LoVo (cell line): ENCODE results near the gene MRPL54.

Experiments used
- DNase-seq: peaks from one replicate; pipeline ENCODE4 v3.0.0-alpha.2; 2016; ENCODE audit warnings: low spot score

MRPL54 gene

DNA sequence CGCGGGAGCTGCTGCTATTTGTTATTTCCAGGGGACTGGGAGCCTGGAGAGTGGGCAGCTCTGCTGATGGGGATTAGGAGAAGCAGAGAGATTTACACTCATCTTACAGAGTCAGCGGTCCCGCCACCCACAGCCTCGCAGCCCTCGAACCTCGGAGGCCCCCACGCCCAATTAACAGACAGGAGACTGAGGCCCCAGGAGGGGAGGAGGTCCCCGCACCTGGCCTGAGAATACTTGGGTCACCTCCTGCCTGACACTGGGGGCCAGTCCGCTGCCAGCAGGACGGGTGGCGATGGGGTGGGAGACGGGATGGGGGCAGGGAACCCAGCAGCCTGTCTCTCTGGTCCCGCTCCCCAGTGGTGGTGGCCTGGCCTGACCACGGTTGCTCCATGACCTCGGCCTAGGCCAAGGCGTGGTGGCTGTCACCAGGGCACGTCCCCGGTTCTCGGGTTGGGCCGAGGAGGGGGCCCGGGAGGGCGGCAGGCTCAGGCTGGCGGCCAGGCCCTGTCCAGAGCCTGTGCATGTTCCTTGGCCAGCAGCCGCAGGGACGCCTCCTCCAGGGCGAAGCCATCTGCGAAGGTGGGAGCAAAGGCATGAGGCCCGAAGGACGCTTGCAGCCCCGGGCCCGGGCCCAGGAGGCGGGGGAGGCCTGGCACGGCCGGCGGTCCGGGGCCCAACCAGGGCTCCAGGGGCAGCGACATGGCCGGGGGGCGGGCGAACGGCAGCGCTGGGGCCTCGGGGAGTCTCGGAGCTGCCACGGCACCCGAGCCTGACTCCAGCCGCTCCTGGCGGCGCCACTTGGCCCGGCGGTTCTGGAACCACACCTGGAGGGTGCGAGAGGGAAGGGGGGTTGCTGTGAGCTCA, 7.9 kb downstream of the MRPL54 start:
- DNase-seq: no peak

- no peak for DNase-seq
Observed at GRCh38 chr19:3771000-3771905, 8.8 kb downstream of the MRPL54 start.

DNA sequence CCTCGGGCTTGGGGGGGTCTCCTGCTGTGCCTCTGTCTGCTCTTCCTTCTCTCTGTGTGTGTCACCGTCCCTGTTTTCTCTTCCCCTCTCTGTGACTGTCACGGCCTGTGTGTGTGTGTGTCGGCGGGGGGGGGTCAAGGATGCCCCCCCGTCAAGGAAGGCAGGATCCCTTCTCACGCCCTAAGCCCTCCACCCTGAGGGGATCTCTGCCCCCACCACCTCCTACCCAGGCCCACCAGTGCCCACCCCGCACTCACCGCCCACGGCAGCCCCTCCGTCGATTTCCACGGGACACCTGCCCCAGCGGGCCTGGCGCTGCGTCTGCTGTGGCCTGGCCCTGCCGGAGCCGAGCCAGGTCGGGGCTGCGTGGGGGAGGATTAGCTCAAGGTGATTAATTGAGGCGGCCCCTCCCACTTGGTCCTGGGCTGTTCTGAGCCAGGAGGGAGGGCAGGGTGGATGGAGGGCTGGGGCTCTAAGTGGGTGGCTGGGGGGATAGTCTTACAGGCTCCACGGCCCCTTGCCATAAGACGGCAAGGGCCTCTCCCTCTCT, 9.5 kb downstream of the MRPL54 start, which contains the start of gene RAX2:
RAX2 (minus strand) TSS at position 323 of the 550 bp plus-strand sequence. CDS start 486 bp downstream, outside the sequence.
- no peak for DNase-seq

GRCh38 chr19:3773814-3774515, 11.5 kb downstream of the MRPL54 start:
- DNase-seq: no peak

DNA sequence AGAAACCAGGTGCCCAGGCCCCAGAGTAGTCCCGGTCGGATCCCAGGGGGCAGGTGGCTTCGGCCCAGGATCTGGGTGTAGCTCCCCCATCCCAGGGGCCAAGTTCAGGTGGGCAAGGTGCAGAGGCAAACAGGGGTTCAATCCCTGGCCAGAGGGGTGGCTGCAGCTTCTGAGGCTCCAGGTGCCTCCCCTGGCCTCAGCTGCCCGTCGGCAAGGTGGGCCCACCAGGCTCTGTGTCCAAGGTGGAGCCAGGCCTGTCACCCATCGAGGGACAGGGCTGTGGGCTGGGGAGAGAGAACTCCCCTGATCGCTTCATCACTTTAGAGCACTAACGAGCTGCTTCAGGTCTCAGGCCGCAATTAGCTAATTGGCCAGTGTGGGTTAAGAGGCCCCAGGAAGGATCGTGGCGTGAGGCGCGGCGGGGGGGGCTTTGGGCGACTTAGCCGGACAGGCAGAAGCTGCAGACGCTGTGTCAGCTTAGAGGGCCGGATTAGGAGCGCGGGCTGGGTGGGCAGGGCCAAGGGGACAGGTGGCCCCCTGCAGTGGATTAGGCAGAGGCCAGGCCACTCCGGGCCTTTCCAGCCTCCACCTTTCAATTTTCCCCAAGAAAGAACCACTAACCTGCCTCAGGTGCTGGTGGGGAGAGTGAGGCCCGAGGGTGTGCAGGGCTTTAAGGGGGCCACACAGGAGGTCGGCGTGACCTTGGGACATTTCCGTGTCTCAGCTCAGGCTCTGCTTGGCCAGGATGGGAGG, 12.3 kb downstream of the MRPL54 start:
- DNase-seq: no peak

DNA sequence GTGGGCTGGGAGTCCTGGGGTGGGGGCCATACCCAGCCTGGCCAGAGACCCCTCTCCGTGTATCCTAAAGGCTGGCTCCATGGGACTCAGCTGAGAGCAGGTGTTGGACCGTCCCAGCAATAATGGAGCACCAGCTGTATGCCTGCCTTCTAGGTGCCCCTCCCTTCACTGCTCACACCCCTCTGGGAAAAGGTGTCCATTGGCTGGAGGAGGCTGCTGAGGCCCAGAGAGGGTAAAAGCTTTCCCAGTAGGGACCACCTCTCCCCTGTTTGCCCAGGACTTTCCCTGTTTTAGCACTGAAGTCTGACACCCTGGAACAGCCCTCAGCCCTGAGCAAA, 12.9 kb downstream of the MRPL54 start:
- DNase-seq: no peak

DNA sequence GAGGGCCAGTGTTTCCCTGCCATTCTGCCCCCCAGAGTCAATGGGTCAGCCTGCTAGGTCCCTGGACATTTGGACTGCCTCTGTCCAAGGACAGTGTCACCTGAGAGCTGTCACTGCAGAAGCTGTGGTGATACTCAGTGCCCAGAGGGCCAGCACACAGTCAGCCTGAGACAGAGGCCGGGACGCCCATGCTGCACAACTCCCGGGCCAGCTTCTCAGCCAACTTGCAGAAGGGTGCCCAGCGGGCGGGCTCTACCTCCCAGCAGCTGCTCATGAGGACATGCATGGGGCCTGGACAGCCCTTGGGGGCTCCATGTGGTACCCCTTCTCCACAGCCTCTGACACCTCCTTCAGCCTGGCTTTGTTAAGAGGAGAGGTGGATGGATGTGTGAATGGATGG, 13.3 kb downstream of the MRPL54 start:
- no peak for DNase-seq

- no peak for DNase-seq
Observed at GRCh38 chr19:3776479-3777040, 14.1 kb downstream of the MRPL54 start.

GRCh38 chr19:3778104-3778867, 15.8 kb downstream of the MRPL54 start:
- DNase-seq: no peak

GRCh38 chr19:3778899-3779723, 16.6 kb downstream of the MRPL54 start:
- DNase-seq: no peak

DNA sequence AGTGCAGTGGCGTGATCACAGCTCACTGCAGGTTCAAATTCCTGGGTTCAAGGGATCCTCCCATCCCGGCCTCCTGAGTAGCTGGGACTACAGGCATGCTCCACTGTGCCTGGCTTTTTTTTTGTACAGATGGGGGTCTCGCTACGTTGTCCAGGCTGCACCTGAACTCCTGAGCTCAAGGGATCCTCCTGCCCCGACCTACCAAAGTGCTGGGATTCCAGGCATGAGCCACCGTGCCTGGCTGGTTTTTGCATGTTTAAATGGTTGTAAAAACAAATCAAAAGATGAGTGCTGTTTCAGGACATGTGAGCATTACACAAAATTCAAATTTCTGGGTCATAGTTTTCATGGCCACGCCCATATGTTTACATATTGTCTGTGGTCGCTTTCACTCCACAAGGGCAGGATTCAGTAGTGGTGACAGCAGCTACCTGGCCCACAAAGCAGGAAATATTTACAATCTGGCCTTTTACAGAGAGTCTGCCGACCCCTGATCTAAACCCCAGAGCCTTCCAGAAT, 18.4 kb downstream of the MRPL54 start:
- no peak for DNase-seq

DNA sequence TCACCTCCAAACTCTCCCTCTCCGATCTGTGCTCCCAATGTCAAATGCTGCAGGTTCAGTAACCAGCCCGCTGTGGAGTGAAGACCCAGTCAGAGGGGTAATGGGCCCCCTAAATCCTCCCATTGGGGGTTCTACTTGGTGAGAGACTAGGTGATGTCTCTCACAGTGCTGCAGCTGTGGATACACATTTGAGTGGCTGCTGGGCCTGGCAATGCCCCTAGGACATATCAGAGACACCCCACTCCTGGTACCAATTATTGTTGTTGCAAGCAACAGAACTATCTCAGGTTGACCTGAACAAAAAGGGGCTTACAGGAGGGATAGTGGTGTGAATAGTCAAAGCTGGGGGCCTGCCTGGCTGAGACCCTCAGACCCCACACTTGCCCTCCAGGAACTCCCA, 19.1 kb downstream of the MRPL54 start:
- DNase-seq: no peak

GRCh38 chr19:3782330-3782729, 19.8 kb downstream of the MRPL54 start:
- DNase-seq: no peak

DNA sequence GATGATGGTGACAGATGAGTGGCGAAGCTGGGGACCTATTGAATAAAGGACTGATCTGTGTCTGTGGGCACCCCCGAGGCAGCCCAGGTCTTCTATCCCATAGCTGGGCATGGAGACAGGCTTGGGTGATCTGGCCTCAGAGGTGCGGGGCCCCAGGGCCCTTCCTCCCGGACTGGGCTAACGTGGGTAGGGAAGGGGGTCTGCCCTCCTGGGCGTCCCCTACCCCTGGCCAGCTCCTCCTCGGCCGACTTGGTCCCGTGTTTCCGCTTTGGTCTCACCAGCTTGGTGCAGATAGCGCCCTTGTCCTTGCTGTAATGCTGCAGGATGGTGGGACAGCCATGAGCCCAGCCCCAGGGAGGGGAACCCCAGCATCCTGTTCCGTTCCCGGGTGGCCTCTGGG, 20.4 kb downstream of the MRPL54 start:
- DNase-seq: no peak

GRCh38 chr19:3783660-3784584, 21.4 kb downstream of the MRPL54 start:
- DNase-seq: no peak

GRCh38 chr19:3784607-3785450, 22.3 kb downstream of the MRPL54 start:
- no peak for DNase-seq

DNA sequence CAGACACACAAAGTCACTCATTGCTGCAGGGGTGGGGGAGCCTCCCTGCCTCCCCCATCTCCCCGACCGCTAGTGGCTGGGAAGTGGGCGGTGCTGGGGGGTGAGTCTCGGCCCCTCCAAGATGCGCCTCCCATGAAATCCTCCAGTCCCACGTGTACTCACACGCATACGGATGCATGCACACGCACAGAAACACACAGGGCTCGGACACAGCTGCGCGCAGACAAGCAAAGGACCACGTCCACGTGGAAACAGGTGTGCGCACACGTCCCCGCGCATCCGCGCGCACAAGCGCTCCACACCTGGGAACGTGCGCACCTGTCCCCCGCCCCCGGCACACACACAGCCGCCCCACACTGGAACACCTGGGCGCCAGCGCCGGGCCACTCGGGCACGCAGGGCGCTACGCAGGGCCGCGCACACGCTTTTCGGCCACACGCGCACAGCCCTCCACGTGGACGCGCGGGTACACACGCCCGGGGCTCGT, 23.0 kb downstream of the MRPL54 start:
- no peak for DNase-seq
